Measurements from ENCODE around the gene ARHGAP11A. TPM values are rescaled to one million over a fixed set of nuclear protein-coding genes. Genes with fewer than 3 reads are reported as not detected.

The ARHGAP11A gene
- total and polyA plus RNA-seq, 10 of the 15 experiments (the other 5 are each of a cell fraction or from before 2014, with no cell fraction given), result 12.4 to 53.6 (median 36.5) TPM

GRCh38 chr15:32657198-32657883 lies 42.0 kb downstream of the ARHGAP11A start (continued):
- TF ChIP-seq BCL3 (IDR thresholded peaks at IDR 0.05; ENCODE audit: borderline replicate concordance, insufficient read depth, low read depth, low read length, poor library complexity, severe bottlenecking) (no peak), HDAC2 (IDR thresholded peaks at IDR 0.05) (no peak), SIX5 (IDR thresholded peaks at IDR 0.05; ENCODE audit: low read depth, low read length, severe bottlenecking) (no peak), CTCF (IDR thresholded peaks at IDR 0.05 in 2 of 3, conservative IDR thresholded peaks at IDR 0.05 in 1 of 3; ENCODE audit: control insufficient read depth in 2 of 3, extremely low read depth in 1 of 3, insufficient read depth in 1 of 3, low read depth in 3 of 3, low read length in 3 of 3) (peak in 2 of 3 experiments; percentile 18 to 20; a peak in 2 of 6 replicates), ZNF274 (IDR thresholded peaks at IDR 0.05; ENCODE audit: insufficient read depth, insufficient read length) (no peak), EP300 (IDR thresholded peaks at IDR 0.05; ENCODE audit: borderline replicate concordance in 1 of 2, control insufficient read depth in 1 of 2, low read depth in 2 of 2, low read length in 2 of 2) (no peak), ELK1 (IDR thresholded peaks at IDR 0.05; ENCODE audit: low read depth, low read length) (no peak), BHLHE40 (IDR thresholded peaks at IDR 0.05; ENCODE audit: borderline replicate concordance in 1 of 2, low read depth in 2 of 2, low read length in 1 of 2) (no peak), RAD21 (IDR thresholded peaks at IDR 0.05; ENCODE audit: insufficient read depth, low read depth, low read length) (0 out of 2 replicates have a peak, but pooled peaks have one; percentile 18), EZH2 (IDR thresholded peaks at IDR 0.05; ENCODE audit: borderline replicate concordance, control insufficient read depth, low read depth, low read length) (no peak)
